HG02759 (cell line): ENCODE data around the gene BRF1.

Source experiments
- ATAC-seq: cut with Tn5 transposase; IDR thresholded peaks from one replicate; pipeline ENCODE4 v1.9.1; 2021; ENCODE audit warnings: mild to moderate bottlenecking, moderate library complexity; ENCODE audit not compliant: unreplicated experiment

The BRF1 gene

GRCh38 chr14:105200074-105200473 lies 100.7 kb downstream of the BRF1 start:
- ATAC-seq = no peak

- no peak for ATAC-seq
These were observed 101.7 kb downstream of the BRF1 start for GRCh38 chr14:105199093-105199492.

GRCh38 chr14:105198588-105198987 lies 102.2 kb downstream of the BRF1 start:
- no peak for ATAC-seq

- ATAC-seq = no peak
These were observed 103.6 kb downstream of the BRF1 start for GRCh38 chr14:105197211-105197641.

- ATAC-seq = no peak
These were observed 104.4 kb downstream of the BRF1 start for GRCh38 chr14:105196265-105196960.

- ATAC-seq = no peak
These were observed 105.1 kb downstream of the BRF1 start for GRCh38 chr14:105195522-105196264.

- no peak for ATAC-seq
These were observed 105.8 kb downstream of the BRF1 start for GRCh38 chr14:105195051-105195450.

GRCh38 chr14:105193916-105194782 lies 106.7 kb downstream of the BRF1 start:
- no peak for ATAC-seq

GRCh38 chr14:105192866-105193731 lies 107.7 kb downstream of the BRF1 start:
- ATAC-seq = no peak

GRCh38 chr14:105187935-105188524 lies 112.8 kb downstream of the BRF1 start:
- no peak for ATAC-seq

- ATAC-seq = no peak
These were observed 113.7 kb downstream of the BRF1 start for GRCh38 chr14:105187116-105187515.

- no peak for ATAC-seq
These were observed 114.8 kb downstream of the BRF1 start for GRCh38 chr14:105185973-105186372.

- ATAC-seq = no peak
These were observed 115.8 kb downstream of the BRF1 start for GRCh38 chr14:105185001-105185400.

- ATAC-seq = no peak
These were observed 116.3 kb downstream of the BRF1 start for GRCh38 chr14:105184461-105184860.

GRCh38 chr14:105182296-105183020 lies 118.3 kb downstream of the BRF1 start:
- no peak for ATAC-seq

GRCh38 chr14:105181549-105182295 lies 119.1 kb downstream of the BRF1 start:
- ATAC-seq = no peak

- peak; percentile 81 for ATAC-seq
These were observed 119.9 kb downstream of the BRF1 start, which contains the start of gene NUDT14 for GRCh38 chr14:105180592-105181548. Gene NUDT14, minus strand, starts transcription at chr14:105181312. Its CDS starts 103 bp downstream, at chr14:105181209.
